Tibial nerve (tissue), 3 donors: Measurements from ENCODE around the gene PLPPR3.

Source experiments
- POLR2A ChIP-seq, 2 donors: fragments of 450-650 bp; IDR thresholded peaks; one replicate each; pipeline ENCODE4 v1.6.1; 2017; ENCODE audit warnings: antibody characterized with exemption in 2 of 2, mild to moderate bottlenecking in 2 of 2, moderate library complexity in 2 of 2
- TF ChIP-seq, protein P1 (sequence below), 5 experiments: fragments of 200-600 bp in 3 of 5; fragments of 450-650 bp in 2 of 5; sonication (generic) in 3 of 5; IDR thresholded peaks; one replicate each; pipeline ENCODE4 v1.5.1; 2016 to 2019; ENCODE audit warnings: antibody characterized with exemption in 5 of 5, mild to moderate bottlenecking in 3 of 5, moderate library complexity in 2 of 5

DNA sequence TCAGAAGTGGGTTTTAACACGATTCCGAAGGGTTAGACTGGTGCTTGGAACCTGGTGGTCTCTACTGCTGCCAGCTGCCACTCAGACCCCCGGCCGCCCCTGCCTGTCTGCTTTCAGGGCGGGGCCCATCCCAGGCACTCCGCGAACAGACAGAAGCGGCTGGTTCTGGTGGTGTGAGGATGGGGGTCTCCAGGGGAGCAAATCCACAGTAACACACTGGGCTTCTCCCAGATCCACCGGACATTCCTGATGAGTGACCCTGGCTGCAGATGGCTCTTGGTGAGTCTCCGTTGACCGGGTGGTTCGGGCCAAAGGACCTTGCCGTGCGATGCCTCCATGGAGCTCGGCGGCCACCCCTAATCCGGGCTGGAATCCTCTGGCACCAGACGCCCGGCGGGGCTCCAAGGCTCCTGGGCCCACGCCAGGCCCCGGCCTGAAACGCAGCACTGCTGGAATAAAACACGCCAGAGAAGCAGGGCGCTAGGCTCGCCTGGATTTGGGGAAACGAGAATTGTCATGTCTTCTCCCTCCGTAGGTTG lies 26.6 kb downstream of the PLPPR3 start:
- TF ChIP-seq, protein P1, sequence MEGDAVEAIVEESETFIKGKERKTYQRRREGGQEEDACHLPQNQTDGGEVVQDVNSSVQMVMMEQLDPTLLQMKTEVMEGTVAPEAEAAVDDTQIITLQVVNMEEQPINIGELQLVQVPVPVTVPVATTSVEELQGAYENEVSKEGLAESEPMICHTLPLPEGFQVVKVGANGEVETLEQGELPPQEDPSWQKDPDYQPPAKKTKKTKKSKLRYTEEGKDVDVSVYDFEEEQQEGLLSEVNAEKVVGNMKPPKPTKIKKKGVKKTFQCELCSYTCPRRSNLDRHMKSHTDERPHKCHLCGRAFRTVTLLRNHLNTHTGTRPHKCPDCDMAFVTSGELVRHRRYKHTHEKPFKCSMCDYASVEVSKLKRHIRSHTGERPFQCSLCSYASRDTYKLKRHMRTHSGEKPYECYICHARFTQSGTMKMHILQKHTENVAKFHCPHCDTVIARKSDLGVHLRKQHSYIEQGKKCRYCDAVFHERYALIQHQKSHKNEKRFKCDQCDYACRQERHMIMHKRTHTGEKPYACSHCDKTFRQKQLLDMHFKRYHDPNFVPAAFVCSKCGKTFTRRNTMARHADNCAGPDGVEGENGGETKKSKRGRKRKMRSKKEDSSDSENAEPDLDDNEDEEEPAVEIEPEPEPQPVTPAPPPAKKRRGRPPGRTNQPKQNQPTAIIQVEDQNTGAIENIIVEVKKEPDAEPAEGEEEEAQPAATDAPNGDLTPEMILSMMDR (IDR thresholded peaks at IDR 0.05) = no peak
- no peak for TF ChIP-seq POLR2A (IDR thresholded peaks at IDR 0.05)
